Measurements from ENCODE around the gene SUN3. TPM values are rescaled to one million over a fixed set of nuclear protein-coding genes. Genes with fewer than 3 reads are reported as not detected.

Gene SUN3
- total RNA-seq, 1 donor from 2014 or later, result not detected

DNA sequence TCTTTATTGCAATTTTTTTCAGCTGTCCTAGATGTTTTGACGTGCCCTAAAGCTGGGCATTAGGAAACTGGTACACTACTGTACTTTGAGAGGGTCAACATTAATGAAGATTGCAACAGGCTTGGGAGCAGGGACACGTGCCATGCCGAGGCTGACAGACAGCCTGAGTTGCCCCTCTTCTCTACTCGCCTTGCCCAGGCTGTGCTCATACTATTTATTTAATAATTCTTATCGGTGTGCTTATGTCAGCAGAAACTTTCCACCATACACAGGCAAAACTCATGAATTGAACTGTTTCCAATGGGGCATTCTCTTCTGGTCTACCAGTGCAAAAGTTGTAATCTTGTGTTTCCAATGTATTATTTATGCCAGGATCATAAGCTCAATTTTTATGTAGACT is 30.8 kb upstream of the SUN3 start:
- H3K79me2 ChIP-seq (ENCODE audit: low read depth), result no peaks in the 10 kb centered on the region
- no peak overlapping the region for H3K4me3 ChIP-seq
- H4K20me1 ChIP-seq (ENCODE audit: low read depth), result no peaks in the 10 kb centered on the region
- Mint-ChIP-seq H3K4me3 (no peak overlapping the region), H3K27me3 (ENCODE audit: insufficient read depth, low read depth) (peaks cover 2% of the 10 kb centered on the region), H3K9me3 (peaks cover 18% of the 10 kb centered on the region), H3K36me3 (no peaks in the 10 kb centered on the region), H3K4me1 (peaks cover 4% of the 10 kb centered on the region), H3K27ac (no peak overlapping the region)
- no peak overlapping the region for H3K4me2 ChIP-seq
- no peak overlapping the region for H3K9ac ChIP-seq
- H3K27ac ChIP-seq, result no peak overlapping the region
- no peaks in the 10 kb centered on the region for H3K36me3 ChIP-seq
- H3K9me3 ChIP-seq (ENCODE audit: low read depth), result no peaks in the 10 kb centered on the region
- H3F3A ChIP-seq (ENCODE audit: low read depth), result no peaks in the 10 kb centered on the region
- H2AFZ ChIP-seq (replicated peaks), result no peak overlapping the region
- DNase-seq (ENCODE audit: low spot score), result no peak
- no peaks in the 10 kb centered on the region for H3K4me1 ChIP-seq
- TF ChIP-seq CTCF (IDR thresholded peaks at IDR 0.05), result no peak
- no peak for TF ChIP-seq EZH2phosphoT487 (IDR thresholded peaks at IDR 0.05)
- TF ChIP-seq EZH2 (IDR thresholded peaks at IDR 0.05), result no peak
- no peaks in the 10 kb centered on the region for H3K27me3 ChIP-seq

DNA sequence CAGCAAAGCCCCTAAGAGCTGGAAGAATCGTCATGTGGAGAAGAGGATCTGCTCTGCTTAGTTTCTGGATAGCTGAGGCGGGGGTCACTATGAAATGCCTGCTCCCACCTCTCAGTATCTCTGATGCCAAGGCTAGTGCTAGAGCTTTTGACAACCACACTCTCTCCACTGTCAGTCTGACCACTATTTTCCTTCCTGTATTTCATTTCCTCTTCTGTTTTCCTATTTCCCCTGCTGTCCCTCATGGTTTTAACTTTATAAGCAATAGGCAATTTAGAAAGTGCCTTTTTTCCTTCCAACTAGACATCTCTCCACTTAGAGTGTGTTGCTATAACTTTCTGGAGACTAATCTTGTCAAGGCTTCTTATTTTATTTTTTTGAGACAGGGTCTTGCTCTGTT is 30.1 kb upstream of the SUN3 start:
- no peak for DNase-seq (ENCODE audit: low spot score)

GRCh38 chr7:48053736-48054135 is 24.8 kb upstream of the SUN3 start:
- H3K4me1 ChIP-seq, result no peaks in the 10 kb centered on the region
- H3K4me2 ChIP-seq, result no peak overlapping the region
- no peak overlapping the region for H3K27ac ChIP-seq
- TF ChIP-seq EZH2phosphoT487 (IDR thresholded peaks at IDR 0.05), result no peak
- H3K27me3 ChIP-seq, result no peaks in the 10 kb centered on the region
- H3K9me3 Mint-ChIP-seq, result peaks cover 11% of the 10 kb centered on the region
- H3K27ac Mint-ChIP-seq, result no peak overlapping the region
- H3K4me1 Mint-ChIP-seq, result no peaks in the 10 kb centered on the region
- no peaks in the 10 kb centered on the region for H3K9me3 ChIP-seq (ENCODE audit: low read depth)
- no peak overlapping the region for H3K4me3 ChIP-seq
- peaks cover 7% of the 10 kb centered on the region for H3K27me3 Mint-ChIP-seq (ENCODE audit: insufficient read depth, low read depth)
- H2AFZ ChIP-seq (replicated peaks), result no peak overlapping the region
- no peaks in the 10 kb centered on the region for H3K36me3 ChIP-seq
- no peaks in the 10 kb centered on the region for H3F3A ChIP-seq (ENCODE audit: low read depth)
- no peak overlapping the region for H3K9ac ChIP-seq
- no peaks in the 10 kb centered on the region for H3K79me2 ChIP-seq (ENCODE audit: low read depth)
- no peaks in the 10 kb centered on the region for H4K20me1 ChIP-seq (ENCODE audit: low read depth)
- DNase-seq (ENCODE audit: low spot score), result no peak
- no peaks in the 10 kb centered on the region for H3K36me3 Mint-ChIP-seq
- no peak overlapping the region for H3K4me3 Mint-ChIP-seq

More for the DNA sequence above, 30.1 kb upstream of the SUN3 start:
- no peaks in the 10 kb centered on the region for H3K27me3 ChIP-seq
- H3K36me3 ChIP-seq, result no peaks in the 10 kb centered on the region
- Mint-ChIP-seq H3K4me1 (peaks cover 4% of the 10 kb centered on the region), H3K27me3 (ENCODE audit: insufficient read depth, low read depth) (peaks cover 2% of the 10 kb centered on the region), H3K4me3 (no peak overlapping the region), H3K9me3 (peaks cover 14% of the 10 kb centered on the region), H3K36me3 (no peaks in the 10 kb centered on the region), H3K27ac (no peak overlapping the region)
- H3K9me3 ChIP-seq (ENCODE audit: low read depth), result no peaks in the 10 kb centered on the region
- H3F3A ChIP-seq (ENCODE audit: low read depth), result no peaks in the 10 kb centered on the region
- no peaks in the 10 kb centered on the region for H3K4me1 ChIP-seq
- H3K27ac ChIP-seq, result no peak overlapping the region
- no peak overlapping the region for H3K4me2 ChIP-seq
- no peak overlapping the region for H2AFZ ChIP-seq (replicated peaks)
- H4K20me1 ChIP-seq (ENCODE audit: low read depth), result no peaks in the 10 kb centered on the region
- TF ChIP-seq CTCF (IDR thresholded peaks at IDR 0.05), result no peak
- no peak for TF ChIP-seq EZH2 (IDR thresholded peaks at IDR 0.05)
- TF ChIP-seq EZH2phosphoT487 (IDR thresholded peaks at IDR 0.05), result no peak
- no peak overlapping the region for H3K9ac ChIP-seq
- no peak overlapping the region for H3K4me3 ChIP-seq
- H3K79me2 ChIP-seq (ENCODE audit: low read depth), result no peaks in the 10 kb centered on the region

DNA sequence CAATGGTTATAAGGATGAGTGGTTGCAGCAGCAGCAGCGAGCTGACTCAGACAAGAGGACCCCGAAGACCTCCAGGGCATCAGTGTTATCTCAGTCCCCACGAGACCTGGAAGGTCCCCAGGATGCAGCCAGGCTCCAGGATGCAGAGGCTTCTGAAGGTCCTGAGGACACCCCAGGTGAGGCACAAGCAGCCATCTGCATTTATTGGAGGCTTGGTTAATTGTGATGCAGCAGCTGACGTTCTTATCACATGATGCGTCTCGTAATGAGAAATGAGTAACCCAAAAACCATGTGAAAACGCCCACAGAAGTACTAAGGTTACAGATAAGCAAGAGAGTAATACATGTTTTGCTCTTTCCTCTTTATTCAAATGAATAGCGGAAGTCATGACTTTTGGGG is 23.8 kb upstream of the SUN3 start:
- no peak overlapping the region for H3K4me2 ChIP-seq
- Mint-ChIP-seq H3K27me3 (ENCODE audit: insufficient read depth, low read depth) (peaks cover 10% of the 10 kb centered on the region), H3K36me3 (no peaks in the 10 kb centered on the region), H3K4me1 (no peaks in the 10 kb centered on the region), H3K4me3 (no peak overlapping the region), H3K9me3 (peaks cover 9% of the 10 kb centered on the region), H3K27ac (no peak overlapping the region)
- H3K27ac ChIP-seq, result no peak overlapping the region
- no peaks in the 10 kb centered on the region for H4K20me1 ChIP-seq (ENCODE audit: low read depth)
- no peaks in the 10 kb centered on the region for H3K36me3 ChIP-seq
- no peak for TF ChIP-seq EZH2phosphoT487 (IDR thresholded peaks at IDR 0.05)
- H3K4me1 ChIP-seq, result no peaks in the 10 kb centered on the region
- no peak overlapping the region for H2AFZ ChIP-seq (replicated peaks)
- DNase-seq (ENCODE audit: low spot score), result no peak
- no peak overlapping the region for H3K9ac ChIP-seq
- H3K79me2 ChIP-seq (ENCODE audit: low read depth), result no peaks in the 10 kb centered on the region
- H3K9me3 ChIP-seq (ENCODE audit: low read depth), result no peaks in the 10 kb centered on the region
- no peak overlapping the region for H3K4me3 ChIP-seq
- H3F3A ChIP-seq (ENCODE audit: low read depth), result no peaks in the 10 kb centered on the region
- no peaks in the 10 kb centered on the region for H3K27me3 ChIP-seq

Measured in neural progenitor cell (in vitro differentiated cells).